ENCODE data around the gene PLCH2.
A peak's percentile ranks its signal among the peaks of the same experiment; 100 is the strongest.
"Not testable (repeated sequence)": the region's sequence is repeated elsewhere in the genome, so short reads cannot be mapped to it uniquely, and the experiment has no call there.

Gene PLCH2

GRCh38 chr1:2549367-2550029, 73.4 kb downstream of the PLCH2 start:
- DNase-seq: not testable (repeated sequence)

GRCh38 chr1:2550309-2550861, 74.3 kb downstream of the PLCH2 start:
- DNase-seq: not testable (repeated sequence)

- not testable (repeated sequence) for DNase-seq
These were observed 75.5 kb downstream of the PLCH2 start for GRCh38 chr1:2551544-2551943.

DNA sequence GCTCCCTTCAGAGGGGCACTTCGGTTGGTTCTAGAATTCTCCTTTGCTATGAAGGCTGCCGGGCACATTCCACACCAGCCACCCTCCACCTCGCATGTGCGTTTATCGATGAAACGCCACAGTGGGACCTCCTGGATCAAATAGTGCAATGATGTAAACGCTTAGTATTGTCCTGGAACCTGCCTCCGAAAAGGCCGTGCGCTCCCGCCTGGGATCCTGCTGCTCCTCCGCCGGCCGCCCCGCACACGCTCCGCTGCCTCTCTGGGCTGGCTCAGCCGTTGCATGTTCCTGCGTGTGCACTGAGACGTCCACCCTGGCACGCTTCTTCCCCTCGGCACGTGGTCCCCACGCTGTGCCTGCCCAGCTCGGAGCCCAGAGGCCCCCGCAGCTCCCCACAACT, 76.1 kb downstream of the PLCH2 start:
- DNase-seq: no peak

DNA sequence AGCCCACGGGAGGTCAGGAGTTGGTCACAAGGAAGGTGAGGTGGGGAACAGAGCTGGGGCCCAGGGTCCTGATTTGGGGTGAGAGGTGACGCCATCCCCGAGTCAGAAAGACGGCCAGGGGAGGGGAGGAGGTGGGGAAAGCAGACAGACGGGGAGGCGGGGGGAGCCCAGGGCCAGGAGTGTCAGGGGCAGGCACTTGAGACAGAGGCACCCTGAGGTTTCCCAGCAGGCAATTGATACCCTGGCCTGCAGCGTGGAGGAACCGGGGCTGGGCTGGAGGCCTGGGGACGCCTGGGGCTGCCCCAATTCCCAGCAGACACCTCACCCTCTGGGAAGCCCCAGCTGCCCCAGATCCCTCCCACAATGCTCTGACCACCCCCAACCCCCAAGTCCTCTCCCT, 77.0 kb downstream of the PLCH2 start:
- DNase-seq: not testable (repeated sequence)

DNA sequence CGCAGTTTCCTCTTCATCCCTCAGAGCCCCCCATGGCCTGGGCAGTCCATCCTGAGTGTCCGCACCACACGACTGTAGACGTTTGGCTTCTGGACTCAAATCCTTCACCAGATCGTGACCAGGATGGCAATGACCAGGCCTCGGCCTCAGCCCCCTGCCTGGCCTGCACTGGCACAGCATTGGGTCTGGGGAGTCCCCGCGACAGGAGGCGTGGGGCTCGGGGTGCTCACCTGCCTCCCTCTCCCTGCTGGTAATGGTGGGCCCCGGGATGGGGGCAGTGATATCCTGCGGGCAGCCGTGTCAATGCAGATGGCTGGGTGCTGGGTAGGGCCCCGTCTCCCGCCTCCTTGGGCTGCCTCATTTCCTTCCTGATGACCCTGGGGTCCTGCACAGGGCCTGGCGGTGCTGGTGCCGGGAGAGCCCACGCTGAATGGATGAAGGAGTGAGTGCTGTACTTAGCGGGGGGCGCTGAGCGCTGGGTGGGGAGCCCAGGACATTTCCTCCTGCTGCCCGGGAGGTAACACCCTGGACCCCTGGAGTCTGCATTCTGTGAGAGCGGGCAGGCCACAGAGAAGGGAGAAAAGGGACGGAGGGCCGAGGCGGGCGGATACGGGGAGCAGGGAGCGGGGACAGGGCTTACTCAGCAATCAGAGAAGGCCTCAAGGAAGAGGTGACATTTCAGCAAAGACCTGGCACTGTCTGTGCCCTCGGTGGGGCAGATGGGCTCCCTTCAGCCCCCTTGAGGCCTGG, 78.0 kb downstream of the PLCH2 start:
- DNase-seq: no peak

GRCh38 chr1:2554621-2555387, 78.7 kb downstream of the PLCH2 start:
- DNase-seq: peak; percentile 56
